Anterior cingulate cortex (tissue), 58 donors: ENCODE measurements around the gene TOPORS.
"Not testable (repeated sequence)": the region's sequence is repeated elsewhere in the genome, so short reads cannot be mapped to it uniquely, and the experiment has no call there.

Experiments
- DNase-seq, 58 donors: peaks; one replicate each; lab custom pipeline; 2025; lab: John Stamatoyannopoulos, UW

TOPORS gene

DNA sequence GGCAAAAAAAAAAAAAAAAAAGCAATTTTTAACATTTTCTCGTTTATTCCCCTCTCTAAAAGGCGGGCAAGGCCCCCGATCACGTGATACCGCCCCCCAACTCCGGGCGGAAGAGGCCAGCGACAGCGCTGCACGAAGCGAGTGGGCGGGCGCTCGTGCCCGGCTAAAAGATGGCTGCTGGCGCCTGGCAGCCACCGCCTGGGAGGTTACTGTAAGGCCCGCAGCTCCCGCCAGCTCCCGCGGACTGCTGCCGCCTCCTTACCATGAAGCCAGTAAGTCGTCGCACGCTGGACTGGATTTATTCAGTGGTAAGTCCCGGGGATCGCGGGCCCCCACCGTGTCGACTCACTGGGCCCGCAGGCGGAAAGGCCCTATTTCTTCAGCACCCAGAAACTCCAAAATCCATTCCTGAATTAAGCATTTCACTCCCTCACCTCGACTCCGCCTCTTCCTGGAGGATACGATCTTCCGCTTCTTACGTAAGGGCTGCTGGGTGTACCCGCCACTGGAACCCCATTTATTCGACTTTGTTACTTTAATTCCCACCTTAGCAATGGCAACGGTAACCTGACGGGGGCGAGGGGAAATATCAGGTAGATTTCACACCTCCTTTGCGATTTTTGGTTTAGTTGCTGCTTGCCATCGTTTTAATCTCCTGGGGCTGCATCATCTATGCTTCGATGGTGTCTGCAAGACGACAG is at the start of gene TOPORS, which contains the start of gene SMIM27:
TOPORS (minus strand) TSS at position 415 of the 701 bp plus-strand sequence; CDS start at position 265, 150 bp downstream.
SMIM27 (plus strand) TSS at position 156 of the 701 bp plus-strand sequence; CDS start at position 264, 108 bp downstream.
- peak; percentile 73 to 98 (median 89) for DNase-seq

DNA sequence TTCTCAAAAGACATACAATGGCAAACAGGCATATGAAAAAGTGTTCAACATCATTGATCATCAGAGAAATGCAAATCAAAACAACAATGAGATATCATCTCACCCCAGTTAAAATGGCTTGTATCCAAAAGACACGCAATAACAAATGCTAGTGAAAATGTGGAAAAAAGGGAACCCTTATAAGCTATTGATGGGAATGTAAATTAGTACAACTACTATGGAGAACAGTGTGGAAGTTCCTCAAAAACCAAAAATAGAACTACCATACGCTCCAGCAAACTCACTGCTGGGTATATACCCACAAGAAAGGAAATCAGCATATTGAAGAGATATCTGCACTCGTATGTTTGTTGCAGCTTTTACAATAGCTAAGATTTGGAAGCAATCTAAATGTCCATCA is 46.6 kb upstream of the TOPORS start:
- DNase-seq: not testable (repeated sequence)

DNA sequence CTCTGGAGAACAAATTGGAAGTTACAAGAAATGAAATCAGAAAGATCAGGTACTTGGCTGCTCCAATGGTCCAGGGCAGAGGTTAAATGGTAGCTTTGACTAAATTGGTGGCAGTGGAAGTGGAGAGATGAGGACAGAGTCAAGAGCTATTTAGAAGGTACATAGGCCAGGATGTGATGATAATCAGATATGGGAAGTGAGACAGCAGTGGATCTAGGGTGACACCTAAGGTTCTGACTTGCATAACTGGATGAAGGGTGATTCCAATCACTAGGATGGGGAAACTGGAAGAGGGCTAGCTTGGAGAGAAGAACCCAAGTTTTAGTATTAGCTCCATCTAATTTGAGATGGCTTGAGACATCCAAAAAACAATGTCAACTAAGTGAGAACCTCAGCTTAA is 44.5 kb upstream of the TOPORS start:
- no peak for DNase-seq

DNA sequence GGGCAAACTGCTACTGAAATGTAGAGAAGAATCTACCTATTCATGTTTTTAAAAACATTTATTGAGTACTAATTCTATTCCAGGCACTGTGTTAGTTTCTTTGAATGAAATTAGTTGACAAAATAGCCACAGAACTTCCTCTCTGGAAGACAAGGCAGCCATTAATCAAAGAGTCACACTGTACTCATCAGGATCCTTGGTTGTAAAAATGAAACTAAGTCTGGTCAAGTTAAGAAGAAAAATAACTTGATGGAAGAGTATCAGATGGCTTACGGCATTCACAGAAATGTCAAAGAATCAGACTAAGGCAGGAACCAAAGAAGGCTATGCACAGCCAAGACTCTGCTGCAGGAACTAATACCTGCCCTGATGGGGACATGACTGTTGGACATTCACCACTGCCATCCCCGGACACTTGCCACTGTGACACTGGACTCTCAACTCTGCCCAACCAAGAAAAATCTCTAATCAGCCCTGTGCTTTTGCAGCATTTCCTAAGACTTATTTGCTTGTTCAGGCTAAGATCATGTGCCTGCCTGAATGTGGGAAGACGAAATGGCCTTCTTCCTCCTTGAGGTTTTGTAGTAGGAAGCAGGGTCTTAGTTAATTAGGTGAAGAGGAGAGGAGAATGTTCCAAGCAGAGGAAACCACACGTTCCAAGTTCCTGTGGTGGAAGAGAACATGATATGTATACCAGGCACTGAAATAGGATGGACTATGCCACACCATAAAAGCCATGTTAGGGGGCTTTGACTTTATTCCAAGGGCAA is 43.9 kb upstream of the TOPORS start:
- DNase-seq: no peak

DNA sequence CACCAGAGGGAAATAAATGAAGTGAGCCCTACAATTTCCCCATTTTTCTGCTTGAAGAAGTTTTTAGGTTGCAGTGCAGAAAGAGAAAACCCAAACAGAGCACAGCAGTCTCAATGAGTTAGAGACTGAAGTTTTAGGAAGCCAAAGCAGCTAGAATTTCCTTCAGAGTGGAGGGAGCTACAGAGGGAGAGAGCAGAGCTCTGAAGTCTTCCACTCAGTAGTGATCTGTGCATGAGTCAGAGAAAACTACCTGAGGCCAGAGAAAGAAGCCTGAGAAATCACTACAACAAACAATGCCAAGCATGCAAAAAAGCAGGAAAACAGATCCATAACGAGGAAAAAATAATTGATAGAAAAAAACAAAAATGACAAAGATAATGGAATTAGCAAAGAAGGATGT is 38.5 kb upstream of the TOPORS start:
- DNase-seq: no peak

DNA sequence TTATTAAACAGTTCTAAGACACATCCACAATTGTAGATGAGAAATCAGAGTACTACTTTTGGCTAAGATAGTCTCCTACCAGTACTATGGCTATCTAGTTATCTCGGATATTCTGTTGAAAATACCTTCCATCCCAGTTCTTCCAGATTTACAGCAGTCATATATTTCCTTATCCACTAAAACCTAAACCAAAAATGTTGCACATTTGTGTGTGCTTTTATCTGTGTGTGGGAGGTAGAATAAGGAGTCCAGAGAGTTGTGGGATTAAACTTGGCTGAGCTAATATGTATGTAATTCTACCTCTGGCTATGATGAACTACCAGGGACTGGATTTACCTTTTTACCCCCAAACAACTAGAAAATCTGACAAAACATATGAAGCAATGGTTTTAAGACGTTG is 38.1 kb upstream of the TOPORS start:
- DNase-seq: no peak

DNA sequence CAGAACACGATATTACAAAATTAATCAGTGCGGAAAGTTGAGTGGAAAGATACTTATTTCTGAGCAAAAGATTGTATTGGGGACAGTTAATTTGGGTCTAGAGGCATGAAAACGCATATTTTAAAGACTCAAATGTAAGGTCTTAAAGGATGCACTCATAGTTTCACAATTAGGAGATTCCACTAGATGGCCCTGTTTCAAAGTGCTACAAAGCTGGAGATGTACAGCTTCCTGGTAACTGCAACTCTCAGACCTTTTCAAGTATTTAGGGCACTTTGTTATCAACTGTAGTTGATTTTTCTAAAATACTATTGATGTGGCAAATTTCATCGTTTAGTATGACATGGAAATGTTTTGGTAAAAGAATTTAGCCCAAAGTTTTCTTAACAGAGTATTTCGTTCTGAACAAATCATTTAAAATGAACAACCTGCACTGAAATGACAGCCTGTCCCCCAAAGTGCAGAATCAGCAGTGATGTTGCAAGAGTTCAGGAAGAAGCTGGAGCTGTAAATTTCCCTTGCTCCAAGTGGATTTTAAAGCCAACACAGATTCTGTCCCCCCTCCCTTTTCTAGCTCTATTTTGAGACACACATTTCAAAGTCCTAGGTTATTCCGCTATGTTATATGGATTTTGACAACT is 36.8 kb upstream of the TOPORS start:
- DNase-seq: peak in 2 of 58 donors; percentile 9 to 11

DNA sequence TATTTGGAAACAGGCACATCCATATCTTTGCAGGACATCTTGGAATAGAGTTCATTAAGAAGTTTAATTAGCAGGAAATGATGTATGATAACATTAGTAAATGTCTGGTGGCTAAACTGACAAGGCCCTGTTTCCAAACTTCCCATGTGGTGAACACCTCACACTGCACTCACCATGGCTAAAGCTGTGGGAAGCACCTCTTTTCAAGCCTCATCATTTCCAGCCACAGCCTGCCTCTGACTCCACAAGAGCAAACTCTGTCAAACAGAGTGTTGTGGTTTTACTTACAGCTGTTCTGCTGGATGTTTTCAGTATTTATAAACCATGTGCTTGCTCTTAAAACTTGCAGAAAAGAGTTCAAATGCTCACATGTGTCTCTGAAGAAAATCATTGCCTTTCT is 35.5 kb upstream of the TOPORS start:
- DNase-seq: no peak

DNA sequence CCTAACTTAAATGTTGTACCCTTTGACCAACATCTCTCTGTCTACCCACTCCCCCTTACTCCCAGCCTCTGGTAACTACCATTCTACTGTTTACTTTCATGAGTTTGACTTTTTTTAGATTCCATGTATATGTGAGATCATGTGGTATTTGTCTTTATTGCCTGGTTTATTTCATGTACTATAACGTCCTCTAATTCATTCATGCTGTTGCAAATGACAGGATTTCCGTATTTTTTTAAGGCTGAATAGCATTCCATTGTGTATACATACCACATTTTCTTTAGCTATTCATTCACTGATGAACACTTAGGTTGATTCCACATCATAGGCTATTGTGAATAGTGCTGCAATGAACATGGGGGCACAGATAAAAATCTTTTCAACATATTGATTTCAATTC is 32.4 kb upstream of the TOPORS start:
- DNase-seq: no peak

DNA sequence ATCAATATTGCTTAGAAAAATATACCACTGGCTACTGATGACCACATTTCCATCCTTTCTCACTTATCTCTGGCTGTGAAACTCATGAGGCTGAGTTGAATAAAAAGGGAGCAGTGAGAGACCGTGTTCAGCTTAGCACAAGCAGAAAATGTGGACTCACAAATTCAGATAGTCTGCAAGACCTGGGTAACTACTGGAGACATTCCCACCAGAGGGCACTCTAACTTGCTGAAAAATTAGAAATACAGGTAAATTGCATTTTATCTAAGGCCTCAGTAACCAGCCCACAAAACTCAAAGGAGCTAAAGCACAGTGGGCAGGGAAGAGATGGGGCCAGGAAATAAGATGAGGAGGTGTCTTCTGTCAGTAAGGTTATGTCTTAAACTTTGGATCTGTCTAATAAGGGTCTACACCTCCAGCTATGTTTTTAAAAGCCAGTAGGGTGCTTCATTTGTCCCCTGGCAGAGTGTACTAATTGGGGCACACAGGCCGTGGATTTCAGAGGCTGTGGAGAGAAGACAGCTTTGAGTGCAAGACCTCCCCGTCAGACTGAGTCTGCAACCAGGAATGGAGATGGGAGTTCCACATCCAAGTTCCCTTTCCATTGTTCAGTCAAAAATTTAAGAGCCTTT is 29.2 kb upstream of the TOPORS start:
- peak in 13 of 58 donors; percentile 2 to 58 (median 7) for DNase-seq

DNA sequence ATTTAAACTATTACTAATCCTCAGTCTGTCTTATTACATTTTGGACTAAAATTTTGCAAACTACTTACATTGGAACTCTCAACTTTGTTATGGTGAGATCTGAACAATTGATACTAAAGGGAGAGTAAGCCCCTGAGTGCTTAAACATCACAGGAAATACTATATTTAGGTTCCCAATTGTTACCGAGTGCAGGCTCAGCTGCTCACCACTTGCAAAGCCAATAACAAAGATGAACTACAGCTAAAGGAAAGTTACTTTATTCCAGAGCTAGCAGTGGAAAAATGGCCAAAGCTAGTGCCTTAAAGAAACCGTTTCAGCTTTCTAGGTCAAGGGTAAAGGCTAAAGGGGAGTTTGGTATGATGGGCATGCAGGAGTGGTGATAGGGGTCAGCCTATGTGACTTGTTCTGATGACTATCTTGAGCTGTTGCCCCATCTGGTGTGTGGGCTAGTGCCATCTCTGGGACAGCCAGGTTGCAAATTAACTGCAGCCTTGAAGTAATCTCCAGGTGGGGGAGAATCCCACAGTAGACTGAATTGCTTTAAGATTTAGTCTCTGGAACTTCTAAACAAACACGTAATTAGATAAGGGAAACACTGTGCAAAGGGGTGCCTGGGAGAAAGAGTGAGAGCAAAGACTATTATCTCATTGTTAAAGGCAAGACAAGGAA is 28.4 kb upstream of the TOPORS start:
- no peak for DNase-seq

DNA sequence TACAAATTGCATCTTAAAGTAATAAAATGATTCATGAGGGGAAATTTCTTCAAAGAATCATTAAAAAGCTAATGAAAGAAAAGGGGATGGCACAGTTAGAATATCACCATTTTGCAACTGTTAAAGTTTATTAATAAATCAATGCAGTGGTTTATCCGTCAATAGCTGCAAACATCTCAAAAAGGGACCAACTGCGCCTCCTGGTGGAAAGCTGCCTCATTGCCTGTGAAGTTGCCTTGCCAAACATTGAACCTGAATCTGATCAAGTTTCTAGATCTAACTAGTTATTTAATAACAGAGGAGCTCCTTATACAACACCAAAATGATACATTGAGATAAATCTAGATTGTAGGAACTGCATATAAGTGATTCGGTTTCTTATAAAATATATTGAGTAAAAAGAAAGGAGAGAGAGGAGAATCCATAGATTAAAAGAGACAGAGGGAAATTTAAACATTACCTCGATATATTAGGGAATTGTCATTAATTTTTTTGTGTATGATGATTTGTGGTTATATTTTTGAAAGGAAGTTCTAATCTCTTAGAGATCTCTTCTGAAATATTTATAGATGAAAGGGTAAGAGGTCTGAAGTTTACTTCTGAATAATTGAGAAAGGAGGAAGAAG is 27.4 kb upstream of the TOPORS start:
- peak in 47 of 58 donors; percentile 2 to 83 (median 27) for DNase-seq

DNA sequence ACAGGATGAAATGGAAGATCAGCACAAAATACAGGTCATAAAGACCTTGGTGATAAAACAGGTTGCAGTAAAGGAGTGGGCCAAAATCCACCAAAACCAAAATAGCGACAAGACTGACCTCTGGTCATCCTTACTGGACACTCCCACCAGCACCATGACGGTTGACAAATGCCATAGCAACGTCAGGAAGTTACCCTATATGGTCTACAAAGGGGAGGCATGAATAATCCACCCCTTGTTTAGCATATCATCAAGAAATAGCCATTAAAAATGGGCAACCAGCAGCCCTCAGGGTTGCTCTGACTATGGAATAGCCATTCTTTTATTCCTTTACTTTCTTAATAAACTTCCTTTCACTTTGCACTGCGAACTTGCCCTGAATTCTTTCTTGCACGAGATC is 26.6 kb upstream of the TOPORS start:
- DNase-seq: no peak

DNA sequence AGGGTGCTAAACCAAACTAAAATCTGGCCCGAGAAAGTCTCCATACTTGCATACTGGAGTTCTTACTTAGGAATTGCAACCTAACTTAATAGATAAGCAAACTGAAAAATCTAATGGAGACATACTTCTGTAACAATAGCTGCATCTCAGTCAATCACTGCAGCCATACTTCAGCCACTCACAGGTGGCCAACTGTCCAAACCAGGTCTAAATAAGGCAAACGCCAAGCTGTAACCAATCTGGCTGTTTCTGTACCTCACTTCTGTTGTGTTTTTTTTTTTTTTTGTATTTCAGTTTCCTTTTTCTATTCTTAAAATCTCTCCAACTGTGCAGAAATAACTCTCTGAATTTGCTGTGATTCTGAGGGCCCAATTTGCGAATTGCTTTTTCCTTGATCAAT is 24.9 kb upstream of the TOPORS start:
- no peak for DNase-seq

DNA sequence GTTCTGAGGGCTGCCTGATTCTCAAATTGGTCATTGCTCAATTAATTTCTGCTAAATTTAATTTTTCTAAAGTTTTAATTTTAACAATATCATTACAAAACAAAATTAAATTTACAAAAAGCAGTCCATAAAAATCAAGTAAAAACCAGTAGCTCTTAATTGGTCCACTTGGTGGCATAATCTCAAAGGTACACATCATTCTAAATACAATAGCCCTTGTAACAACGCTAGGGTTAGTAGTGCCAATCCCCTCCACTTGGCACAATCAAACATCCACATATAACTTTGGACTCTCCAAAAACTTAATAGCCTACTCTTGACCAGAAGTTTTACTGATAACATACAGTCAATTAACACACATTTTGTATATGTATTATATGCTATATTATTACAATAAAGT is 22.5 kb upstream of the TOPORS start:
- DNase-seq: no peak

DNA sequence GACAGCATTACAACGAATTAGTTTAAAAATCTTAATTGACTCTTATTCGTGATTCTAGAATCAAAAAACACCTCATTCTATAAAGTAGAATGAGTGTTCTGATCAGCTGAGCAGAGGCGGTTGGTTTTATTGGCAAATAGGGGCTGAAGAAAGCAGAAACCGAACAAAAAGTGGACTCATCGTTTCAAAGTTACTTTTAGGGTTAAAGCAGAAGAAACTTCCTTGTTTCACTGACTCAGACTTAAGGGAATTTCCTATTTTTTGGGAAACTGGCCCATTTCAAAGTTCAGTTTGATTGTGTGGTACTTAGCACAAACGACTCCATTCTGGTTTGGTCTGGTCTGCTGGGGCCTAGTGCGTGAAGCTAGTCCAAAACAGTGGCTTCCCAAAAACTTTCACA is 21.4 kb upstream of the TOPORS start:
- no peak for DNase-seq

DNA sequence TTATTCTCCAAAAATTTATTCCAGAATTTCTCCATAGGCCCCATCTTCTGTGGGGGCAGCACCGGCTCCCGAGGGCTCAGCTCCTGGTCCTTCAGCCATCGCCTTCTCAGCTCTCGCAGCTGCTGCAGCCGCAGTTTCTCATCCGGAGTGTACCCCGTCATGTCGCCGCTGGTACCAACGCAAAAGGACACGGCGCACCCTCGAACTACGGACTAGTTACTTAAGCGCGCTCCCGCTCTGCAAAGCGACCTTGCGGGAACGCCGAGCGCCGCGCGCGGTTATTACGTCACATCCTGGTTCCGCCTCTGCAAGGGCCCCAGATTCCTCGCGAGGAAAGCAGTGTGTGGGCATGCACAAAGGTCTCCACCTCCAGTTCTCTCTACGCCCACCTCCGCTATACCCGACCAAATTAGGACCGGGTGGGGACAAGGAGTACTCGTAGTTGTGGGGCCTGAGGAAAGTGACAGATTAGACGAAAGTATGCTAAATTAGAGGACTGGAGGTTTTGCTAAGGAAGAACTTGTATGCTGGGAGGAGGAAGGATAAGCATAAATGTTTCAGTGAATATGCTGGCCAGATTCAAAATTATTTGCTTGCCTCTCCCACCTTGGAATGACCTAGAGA is 20.6 kb upstream of the TOPORS start, which contains the start of gene NDUFB6:
NDUFB6 (minus strand) TSS at position 260 of the 624 bp plus-strand sequence; CDS start at position 161, 99 bp downstream.
- DNase-seq: peak; percentile 49 to 96 (median 87)

DNA sequence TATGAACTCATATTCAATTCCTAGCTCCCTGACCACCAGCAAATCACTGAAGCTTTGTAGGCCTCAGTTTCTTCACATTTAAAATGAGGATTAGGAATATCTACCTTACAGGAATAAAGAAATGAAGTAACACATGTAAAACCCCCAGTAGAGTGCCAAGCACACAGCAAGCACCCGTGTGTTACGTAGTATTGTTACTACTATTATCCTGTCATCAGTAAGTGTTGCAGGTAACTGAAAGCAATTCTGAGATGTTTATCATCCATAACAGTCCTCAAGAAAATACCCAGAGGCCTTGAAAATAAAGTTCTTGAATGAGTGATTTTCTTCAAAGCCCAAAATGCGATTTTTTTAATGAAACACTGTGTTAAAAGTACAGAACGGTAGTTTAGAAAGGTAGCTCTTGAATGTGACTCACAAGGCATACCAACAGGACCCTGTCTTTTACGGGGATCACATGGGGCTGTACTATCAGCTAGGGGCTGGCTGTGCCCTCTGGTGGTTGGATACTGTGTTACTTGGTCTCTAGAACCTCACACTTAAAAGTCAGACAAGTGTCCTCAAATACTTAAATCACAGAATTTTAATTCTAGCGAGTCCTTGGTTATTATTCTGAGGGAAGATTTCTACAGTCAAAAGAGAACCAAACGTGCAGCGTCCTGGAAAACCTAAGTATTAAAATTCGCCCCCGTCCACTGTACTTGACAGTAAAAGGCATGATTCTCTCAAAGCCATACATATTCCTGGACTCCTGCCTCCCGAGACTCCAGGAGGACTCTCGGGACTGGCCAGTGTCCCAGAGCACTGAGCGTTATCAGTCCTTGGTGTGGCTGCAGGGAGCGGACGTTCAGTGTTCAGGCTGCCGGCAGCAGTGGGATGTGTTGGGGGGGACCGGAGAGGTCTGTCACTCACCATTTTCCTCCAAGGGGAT is 19.8 kb upstream of the TOPORS start:
- DNase-seq: peak in 41 of 58 donors; percentile 1 to 71 (median 35)
